HCT116 (cell line): ENCODE measurements around the gene ST6GALNAC4.

Experiments
- EZH2 ChIP-seq: fragments of 200-600 bp; sonication (generic); IDR thresholded peaks from 2 replicates; pipeline ENCODE4 v1.6.1; 2017; ENCODE audit warnings: antibody characterized with exemption, mixed run types
- EZH2phosphoT487 ChIP-seq: fragments of 200-600 bp; IDR thresholded peaks from 2 replicates; pipeline ENCODE4 v1.6.1; 2018; ENCODE audit warnings: antibody characterized with exemption, borderline replicate concordance
- FOSL1 ChIP-seq: IDR thresholded peaks from 2 replicates; pipeline ENCODE4 v1.6.1; 2012; ENCODE audit warnings: low read depth
- POLR2A ChIP-seq: IDR thresholded peaks from 2 replicates; pipeline ENCODE4 v1.7.0; 2011; ENCODE audit warnings: borderline replicate concordance; ENCODE audit not compliant: insufficient read depth, insufficient read length; ENCODE audit errors: extremely low read depth
- POLR2AphosphoS5 ChIP-seq: IDR thresholded peaks from 2 replicates; pipeline ENCODE4 v1.6.1; 2011; ENCODE audit warnings: mild to moderate bottlenecking, low read depth, low read length, moderate library complexity
- TF ChIP-seq, protein P1 (sequence below), 3 experiments: fragments of 200-600 bp in 1 of 3; sonication (generic) in 1 of 3; IDR thresholded peaks in 2 of 3; conservative IDR thresholded peaks in 1 of 3; 2 replicates each; pipeline ENCODE4 v1.5.1; 2012 to 2017; ENCODE audit warnings: low read depth in 2 of 3, low read length in 2 of 3, antibody characterized with exemption in 1 of 3, borderline replicate concordance in 1 of 3, control low read depth in 1 of 3, mild to moderate bottlenecking in 1 of 3, mixed read lengths in 1 of 3, mixed run types in 1 of 3, moderate library complexity in 1 of 3; ENCODE audit not compliant: insufficient read depth in 1 of 3
- TF ChIP-seq, protein P2 (sequence below): IDR thresholded peaks from 2 replicates; pipeline ENCODE4 v1.6.1; 2012; ENCODE audit warnings: low read depth
- TF ChIP-seq, protein P3 (sequence below): IDR thresholded peaks from 2 replicates; pipeline ENCODE4 v1.6.1; 2011; ENCODE audit warnings: mild to moderate bottlenecking, low read length, moderate library complexity; ENCODE audit not compliant: insufficient replicate concordance; ENCODE audit errors: extremely low read depth

DNA sequence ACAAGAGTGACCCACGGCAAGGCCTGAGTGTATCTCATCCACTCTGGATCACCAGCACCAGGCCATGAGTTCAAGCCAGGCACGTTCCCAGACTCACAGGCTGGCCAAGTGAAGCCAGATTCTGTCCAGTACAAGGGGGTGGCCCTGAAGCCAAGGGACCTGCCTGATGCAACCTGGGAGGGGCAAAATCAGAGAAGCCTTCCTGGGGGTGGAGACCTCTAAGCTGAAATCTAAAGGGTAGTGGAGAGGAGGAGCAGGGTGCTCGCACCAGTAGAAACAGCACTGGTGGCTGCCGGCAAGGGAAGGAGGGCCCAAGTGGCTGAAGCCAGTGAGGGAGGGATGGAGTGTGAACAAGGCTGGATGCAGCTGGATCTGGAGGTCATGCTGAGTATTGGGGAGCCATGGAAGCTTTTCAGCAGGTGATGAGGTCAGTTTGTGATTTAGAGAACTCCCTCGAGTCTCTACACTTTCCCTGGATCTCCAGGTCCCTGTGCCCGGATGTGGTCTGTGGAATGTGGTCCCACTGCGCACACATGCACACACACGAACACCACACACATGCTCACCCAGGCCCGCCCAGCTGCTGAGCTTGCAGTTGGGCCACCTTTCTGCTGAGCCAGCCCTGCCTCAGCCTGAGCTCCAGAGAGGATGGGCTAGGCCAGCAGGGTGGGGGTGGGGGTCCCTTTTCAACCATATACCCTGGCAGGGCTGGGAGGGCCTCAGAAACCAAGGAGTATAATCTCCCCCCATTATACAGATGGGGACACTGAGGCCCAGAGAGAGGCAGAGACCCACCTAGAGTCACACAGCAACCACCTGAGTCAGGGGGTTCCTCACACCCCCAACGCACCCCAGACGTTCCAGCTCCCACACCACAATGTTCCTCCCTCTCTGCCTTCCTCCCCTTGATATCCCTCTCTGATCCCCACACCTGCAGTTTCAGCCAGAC is 12.1 kb upstream of the ST6GALNAC4 start:
- TF ChIP-seq, protein P1, sequence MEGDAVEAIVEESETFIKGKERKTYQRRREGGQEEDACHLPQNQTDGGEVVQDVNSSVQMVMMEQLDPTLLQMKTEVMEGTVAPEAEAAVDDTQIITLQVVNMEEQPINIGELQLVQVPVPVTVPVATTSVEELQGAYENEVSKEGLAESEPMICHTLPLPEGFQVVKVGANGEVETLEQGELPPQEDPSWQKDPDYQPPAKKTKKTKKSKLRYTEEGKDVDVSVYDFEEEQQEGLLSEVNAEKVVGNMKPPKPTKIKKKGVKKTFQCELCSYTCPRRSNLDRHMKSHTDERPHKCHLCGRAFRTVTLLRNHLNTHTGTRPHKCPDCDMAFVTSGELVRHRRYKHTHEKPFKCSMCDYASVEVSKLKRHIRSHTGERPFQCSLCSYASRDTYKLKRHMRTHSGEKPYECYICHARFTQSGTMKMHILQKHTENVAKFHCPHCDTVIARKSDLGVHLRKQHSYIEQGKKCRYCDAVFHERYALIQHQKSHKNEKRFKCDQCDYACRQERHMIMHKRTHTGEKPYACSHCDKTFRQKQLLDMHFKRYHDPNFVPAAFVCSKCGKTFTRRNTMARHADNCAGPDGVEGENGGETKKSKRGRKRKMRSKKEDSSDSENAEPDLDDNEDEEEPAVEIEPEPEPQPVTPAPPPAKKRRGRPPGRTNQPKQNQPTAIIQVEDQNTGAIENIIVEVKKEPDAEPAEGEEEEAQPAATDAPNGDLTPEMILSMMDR (IDR thresholded peaks at IDR 0.05 in 2 of 3, conservative IDR thresholded peaks at IDR 0.05 in 1 of 3; ENCODE audit: borderline replicate concordance in 1 of 3, insufficient read depth in 1 of 3, low read depth in 2 of 3, low read length in 2 of 3) = no peak
- TF ChIP-seq, protein P2, sequence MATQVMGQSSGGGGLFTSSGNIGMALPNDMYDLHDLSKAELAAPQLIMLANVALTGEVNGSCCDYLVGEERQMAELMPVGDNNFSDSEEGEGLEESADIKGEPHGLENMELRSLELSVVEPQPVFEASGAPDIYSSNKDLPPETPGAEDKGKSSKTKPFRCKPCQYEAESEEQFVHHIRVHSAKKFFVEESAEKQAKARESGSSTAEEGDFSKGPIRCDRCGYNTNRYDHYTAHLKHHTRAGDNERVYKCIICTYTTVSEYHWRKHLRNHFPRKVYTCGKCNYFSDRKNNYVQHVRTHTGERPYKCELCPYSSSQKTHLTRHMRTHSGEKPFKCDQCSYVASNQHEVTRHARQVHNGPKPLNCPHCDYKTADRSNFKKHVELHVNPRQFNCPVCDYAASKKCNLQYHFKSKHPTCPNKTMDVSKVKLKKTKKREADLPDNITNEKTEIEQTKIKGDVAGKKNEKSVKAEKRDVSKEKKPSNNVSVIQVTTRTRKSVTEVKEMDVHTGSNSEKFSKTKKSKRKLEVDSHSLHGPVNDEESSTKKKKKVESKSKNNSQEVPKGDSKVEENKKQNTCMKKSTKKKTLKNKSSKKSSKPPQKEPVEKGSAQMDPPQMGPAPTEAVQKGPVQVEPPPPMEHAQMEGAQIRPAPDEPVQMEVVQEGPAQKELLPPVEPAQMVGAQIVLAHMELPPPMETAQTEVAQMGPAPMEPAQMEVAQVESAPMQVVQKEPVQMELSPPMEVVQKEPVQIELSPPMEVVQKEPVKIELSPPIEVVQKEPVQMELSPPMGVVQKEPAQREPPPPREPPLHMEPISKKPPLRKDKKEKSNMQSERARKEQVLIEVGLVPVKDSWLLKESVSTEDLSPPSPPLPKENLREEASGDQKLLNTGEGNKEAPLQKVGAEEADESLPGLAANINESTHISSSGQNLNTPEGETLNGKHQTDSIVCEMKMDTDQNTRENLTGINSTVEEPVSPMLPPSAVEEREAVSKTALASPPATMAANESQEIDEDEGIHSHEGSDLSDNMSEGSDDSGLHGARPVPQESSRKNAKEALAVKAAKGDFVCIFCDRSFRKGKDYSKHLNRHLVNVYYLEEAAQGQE = no peak
- TF ChIP-seq EZH2 (no peak), POLR2A (no peak), EZH2phosphoT487 (no peak), POLR2AphosphoS5 (peak; percentile 60), FOSL1 (no peak)
- TF ChIP-seq, protein P3, sequence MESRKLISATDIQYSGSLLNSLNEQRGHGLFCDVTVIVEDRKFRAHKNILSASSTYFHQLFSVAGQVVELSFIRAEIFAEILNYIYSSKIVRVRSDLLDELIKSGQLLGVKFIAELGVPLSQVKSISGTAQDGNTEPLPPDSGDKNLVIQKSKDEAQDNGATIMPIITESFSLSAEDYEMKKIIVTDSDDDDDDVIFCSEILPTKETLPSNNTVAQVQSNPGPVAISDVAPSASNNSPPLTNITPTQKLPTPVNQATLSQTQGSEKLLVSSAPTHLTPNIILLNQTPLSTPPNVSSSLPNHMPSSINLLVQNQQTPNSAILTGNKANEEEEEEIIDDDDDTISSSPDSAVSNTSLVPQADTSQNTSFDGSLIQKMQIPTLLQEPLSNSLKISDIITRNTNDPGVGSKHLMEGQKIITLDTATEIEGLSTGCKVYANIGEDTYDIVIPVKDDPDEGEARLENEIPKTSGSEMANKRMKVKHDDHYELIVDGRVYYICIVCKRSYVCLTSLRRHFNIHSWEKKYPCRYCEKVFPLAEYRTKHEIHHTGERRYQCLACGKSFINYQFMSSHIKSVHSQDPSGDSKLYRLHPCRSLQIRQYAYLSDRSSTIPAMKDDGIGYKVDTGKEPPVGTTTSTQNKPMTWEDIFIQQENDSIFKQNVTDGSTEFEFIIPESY = no peak
